Measurements from ENCODE around the gene CACFD1. TPM values are rescaled to one million over a fixed set of nuclear protein-coding genes. Genes with fewer than 3 reads are reported as not detected.

The CACFD1 gene
- total and polyA plus RNA-seq, 2 of the 13 experiments (the other 11 are each of a cell fraction or from before 2014, with no cell fraction given) = 13.8 to 14.6 TPM

- TF ChIP-seq, protein P1, sequence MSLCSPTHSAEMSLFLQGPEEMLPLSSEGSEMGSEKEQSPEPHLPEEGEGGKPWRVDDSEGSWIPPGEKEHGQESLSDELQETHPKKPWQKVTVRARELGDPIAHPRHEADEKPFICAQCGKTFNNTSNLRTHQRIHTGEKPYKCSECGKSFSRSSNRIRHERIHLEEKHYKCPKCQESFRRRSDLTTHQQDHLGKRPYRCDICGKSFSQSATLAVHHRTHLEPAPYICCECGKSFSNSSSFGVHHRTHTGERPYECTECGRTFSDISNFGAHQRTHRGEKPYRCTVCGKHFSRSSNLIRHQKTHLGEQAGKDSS (CRISPR knock-in tag; IDR thresholded peaks at IDR 0.05; ENCODE audit: borderline replicate concordance, low read depth) = 0 out of 2 replicates have a peak, but pooled peaks have one; percentile 33
- TF ChIP-seq YEATS2 (CRISPR knock-in tag; IDR thresholded peaks at IDR 0.05; ENCODE audit: borderline replicate concordance) (peak; percentile 66; the same call in 1 of the 2 replicates), ZNF552 (CRISPR knock-in tag; IDR thresholded peaks at IDR 0.05; ENCODE audit: borderline replicate concordance) (no peak), ZFP62 (CRISPR knock-in tag; IDR thresholded peaks at IDR 0.05) (no peak), MTF1 (CRISPR knock-in tag; IDR thresholded peaks at IDR 0.05) (no peak), ZNF513 (CRISPR knock-in tag; conservative IDR thresholded peaks at IDR 0.05) (no peak), KLF9 (CRISPR knock-in tag; IDR thresholded peaks at IDR 0.05; ENCODE audit: low read depth) (0 out of 2 replicates have a peak, but pooled peaks have one; percentile 62), YY1 (IDR thresholded peaks at IDR 0.05; ENCODE audit: insufficient read depth, insufficient replicate concordance, low read depth, low read length) (peak; percentile 9), TERF1 (CRISPR knock-in tag; IDR thresholded peaks at IDR 0.05) (no peak), ZNF772 (CRISPR knock-in tag; IDR thresholded peaks at IDR 0.05) (peak; percentile 89), FIP1L1 (IDR thresholded peaks at IDR 0.05; ENCODE audit: borderline replicate concordance, insufficient read depth, low read depth, low read length) (no peak), ZNF781 (CRISPR knock-in tag; IDR thresholded peaks at IDR 0.05; ENCODE audit: borderline replicate concordance, not compliant biosample characterization) (peak; percentile 82), TOE1 (CRISPR knock-in tag; IDR thresholded peaks at IDR 0.05) (no peak), AHDC1 (CRISPR knock-in tag; IDR thresholded peaks at IDR 0.05; ENCODE audit: borderline replicate concordance) (peak; percentile 38; the same call in 1 of the 2 replicates), ZMYM4 (CRISPR knock-in tag; IDR thresholded peaks at IDR 0.05) (peak; percentile 79), PITX1 (CRISPR knock-in tag; IDR thresholded peaks at IDR 0.05) (peak; percentile 71), ELK4 (CRISPR knock-in tag; IDR thresholded peaks at IDR 0.05; ENCODE audit: borderline replicate concordance) (no peak), SAFB2 (CRISPR knock-in tag; IDR thresholded peaks at IDR 0.05; ENCODE audit: borderline replicate concordance, low read depth) (peak; percentile 74), SCMH1 (CRISPR knock-in tag; IDR thresholded peaks at IDR 0.05; ENCODE audit: borderline replicate concordance) (no peak)
Observed at GRCh38 chr9:133506653-133507038, 46.9 kb downstream of the CACFD1 start (continued).

Data from HepG2 (cell line).